ENCODE results near the gene HORMAD2.
"Not testable (repeated sequence)": the region's sequence is repeated elsewhere in the genome, so short reads cannot be mapped to it uniquely, and the experiment has no call there.

The HORMAD2 gene

GRCh38 chr22:30059346-30060020 is 20.8 kb upstream of the HORMAD2 start:
- DNase-seq: not testable (repeated sequence)

DNA sequence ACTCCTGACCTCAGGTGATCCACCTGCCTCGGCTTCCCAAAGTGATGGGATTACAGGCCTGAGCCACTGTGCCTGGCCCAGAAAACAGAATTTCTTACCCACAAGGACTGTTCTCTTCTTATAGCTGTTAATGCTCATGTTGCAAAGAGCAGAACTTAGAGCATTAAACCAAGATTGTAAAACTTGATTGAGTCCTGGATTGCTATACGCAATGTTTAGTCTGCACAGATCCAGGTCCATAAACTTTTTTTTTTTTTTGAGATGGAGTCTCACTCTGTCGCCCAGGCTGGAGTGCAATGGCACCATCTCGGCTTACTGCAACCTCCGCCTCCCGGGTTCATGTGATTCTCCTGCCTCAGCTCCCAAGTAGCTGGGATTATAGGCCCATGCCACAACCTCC is 19.2 kb upstream of the HORMAD2 start:
- not testable (repeated sequence) for DNase-seq

DNA sequence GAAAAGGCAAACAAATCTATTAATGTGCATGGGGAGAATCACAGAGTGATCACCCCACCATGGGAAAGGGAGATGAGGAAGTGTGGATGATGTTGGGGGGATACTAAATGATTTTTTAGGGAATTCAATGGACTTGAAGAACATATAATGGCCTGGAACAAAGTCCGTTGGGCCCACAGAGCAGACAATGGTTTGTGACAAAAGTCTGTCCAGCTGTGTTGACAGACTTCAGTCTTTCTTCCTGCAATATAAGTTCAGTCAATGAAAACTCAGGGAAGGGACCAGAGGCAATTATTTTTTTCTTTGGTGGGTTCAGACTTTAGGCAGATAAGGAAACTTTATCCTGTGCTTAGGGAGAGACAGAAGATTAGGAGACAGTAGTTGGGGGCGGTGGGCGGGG is 18.0 kb upstream of the HORMAD2 start:
- no peak for DNase-seq

DNA sequence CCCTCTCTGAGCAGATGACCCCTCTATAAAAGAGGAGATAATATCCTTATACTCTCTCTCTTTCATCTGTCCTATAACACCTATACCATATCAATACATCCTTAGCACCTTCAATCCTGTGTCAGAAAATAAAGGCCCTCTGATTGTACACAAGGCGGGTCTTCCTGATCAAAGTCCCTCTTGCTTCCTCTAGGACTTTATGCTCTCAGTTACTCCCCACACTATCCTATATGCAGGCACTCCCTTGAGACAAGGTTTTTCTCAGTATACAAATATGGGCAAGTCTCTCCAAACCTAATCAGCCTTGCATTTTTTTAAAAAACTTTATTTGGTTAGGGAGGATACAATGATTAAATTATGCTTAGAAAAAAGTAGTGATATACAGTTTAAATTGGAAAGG is 17.3 kb upstream of the HORMAD2 start:
- DNase-seq: no peak

DNA sequence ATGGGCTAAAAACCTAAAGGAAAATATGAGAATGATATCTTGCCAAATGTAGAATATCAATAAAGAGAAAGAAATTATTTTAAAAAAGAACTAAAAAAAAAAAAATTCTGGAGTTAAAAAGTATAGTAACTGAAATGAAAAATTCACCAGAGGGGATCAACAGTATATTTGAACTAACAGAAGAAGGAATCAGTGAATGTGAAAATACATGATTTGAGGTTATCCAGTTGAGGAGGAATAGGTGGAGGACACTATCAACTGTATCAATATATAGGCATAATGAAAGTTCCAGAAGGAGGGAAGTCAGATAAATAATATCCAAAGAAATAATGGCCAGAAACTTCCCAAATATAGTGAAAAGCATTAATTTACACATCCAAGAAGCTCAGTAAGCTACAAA is 16.1 kb upstream of the HORMAD2 start:
- DNase-seq: no peak

DNA sequence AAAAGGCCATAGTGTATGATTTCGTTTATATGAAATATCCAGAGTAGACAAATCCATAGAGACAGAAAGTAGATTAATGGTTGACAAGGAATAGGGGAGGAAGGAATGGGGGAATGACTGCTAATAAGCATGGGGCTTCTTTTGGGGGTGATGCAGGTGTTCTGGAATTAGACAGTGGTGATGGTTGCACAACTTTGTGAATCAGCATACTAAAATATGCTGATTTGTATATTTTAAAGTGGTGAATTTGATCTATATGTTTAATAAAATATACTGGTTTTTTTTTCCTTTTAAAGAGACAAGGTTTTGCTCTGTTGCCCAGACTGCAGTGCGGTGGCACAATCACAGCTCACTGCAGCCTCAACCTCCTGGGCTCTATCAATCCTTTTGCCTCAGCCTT is 6.5 kb upstream of the HORMAD2 start:
- DNase-seq: no peak

- no peak for DNase-seq
Observed at GRCh38 chr22:30074147-30074546, 6.1 kb upstream of the HORMAD2 start.

DNA sequence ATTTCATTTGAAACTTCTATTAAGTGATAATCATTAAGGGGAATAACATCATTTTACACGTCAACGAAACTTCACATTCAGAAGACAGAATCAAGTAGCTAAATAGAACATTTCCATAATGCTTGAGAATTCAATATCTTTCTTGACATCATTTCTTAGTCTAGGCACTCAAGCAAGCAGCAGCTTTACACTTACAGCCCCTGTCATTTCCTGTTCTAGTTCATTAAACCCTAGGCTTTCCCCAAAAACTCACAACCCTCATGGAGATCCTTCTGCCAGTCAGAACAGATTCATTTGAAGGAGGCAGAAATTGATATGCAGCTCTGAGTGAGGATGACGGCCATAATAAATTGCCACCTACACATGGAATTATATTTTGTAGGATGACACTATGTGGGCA is 5.3 kb upstream of the HORMAD2 start:
- no peak for DNase-seq

GRCh38 chr22:30077279-30077880 is 2.9 kb upstream of the HORMAD2 start:
- no peak for DNase-seq

DNA sequence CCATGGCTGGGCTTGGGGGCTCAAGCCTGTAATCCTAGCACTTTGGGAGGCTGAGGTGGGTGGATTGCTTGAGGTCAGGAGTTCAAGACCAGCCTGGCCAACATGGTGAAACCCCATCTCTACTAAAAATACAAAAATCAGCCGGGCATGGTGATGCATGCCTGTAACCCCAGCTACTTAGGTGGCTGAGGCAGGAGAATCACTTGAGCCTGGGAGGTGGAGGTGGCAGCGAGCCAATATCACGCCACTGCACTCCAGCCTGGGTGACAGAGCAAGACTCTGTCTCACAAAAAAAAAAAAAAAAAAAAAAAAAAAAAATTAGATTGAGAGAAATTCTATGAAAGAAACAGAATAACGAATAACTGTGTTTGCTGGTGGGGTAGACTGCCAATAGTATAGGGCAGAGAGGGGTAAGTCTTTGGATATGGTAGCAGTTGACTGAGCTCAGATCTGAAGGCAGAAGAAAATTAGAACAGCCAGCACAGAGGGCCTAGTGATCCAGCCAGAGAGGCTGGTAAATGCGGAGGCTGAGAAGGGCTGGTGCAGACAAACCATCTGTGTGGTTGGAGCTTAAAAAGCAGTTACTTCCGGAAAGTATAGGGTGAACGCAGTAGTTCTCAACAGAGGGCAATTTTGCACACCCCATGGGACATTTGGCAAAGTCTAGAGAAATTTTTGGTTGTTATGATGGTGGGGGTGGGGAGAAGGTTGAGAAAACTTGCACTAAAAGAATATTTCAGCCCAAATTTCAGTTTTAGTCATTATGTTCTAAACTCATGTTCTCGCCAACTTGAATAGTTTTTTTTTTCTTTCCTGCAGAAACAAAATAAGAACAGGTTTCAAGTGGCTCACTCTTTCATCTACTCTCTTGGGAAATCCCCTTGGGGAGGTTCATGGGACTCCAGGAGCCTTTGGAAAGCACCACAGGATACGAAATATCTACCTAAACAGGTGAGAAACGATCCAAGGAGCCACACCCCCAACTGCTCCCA is 1.6 kb upstream of the HORMAD2 start:
- DNase-seq: no peak

DNA sequence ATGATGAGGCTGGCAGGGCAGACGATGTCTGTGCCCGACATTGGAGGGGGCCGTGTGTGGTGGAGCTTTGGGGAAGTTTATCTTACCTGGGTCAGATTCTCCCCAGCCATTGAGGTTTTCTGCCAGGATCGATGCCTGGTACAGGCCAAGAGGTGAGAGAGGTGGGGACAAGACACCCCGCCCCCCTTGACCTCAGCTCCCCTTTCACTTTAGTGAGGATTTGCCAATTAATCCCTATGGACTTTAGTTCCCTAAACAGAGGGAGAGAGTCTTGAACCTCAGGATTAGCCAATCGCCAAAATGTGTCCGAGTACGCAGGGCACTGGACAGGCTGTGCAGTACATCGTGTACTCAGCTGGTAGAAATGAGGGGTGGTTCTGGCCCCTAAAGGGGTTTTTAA is 541 bp downstream of the HORMAD2 start:
- DNase-seq: no peak

DNA sequence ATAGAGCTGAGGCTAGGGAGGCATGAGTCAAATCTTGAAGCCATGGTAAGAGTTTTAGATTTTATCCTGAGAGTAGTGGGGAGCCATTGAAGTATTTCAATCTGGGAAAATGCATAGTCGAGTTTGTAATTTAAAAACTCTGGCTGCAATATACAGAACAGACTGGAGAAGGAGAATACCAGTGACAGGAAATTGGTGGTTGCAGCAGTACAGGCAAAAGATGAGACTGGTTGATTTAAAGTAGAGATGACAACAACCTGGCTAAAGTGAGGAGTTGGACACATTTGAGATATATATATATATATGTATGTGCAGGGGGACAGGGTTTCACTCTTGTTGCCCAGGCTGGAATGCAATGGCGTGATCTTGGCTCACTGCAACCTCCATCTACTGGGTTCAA is 6.2 kb downstream of the HORMAD2 start:
- DNase-seq: no peak

DNA sequence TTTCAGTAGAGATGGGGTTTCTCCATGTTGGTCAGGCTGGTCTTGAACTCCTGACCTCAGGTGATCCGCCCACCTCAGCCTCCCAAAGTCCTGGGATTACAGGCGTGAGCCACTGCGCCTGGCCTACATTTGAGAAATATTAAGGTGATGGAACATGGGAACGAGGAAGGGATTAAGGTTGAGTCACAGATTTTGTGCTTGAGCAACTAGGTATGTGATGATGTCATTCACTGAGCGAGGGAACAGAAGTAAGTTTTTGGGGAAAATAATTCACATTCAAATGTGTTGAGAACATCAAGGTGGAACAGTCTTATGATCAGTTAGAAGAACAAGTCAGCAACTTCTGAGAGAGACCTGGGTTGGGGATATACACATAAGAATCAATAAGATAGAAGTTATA is 6.8 kb downstream of the HORMAD2 start:
- DNase-seq: not testable (repeated sequence)

DNA sequence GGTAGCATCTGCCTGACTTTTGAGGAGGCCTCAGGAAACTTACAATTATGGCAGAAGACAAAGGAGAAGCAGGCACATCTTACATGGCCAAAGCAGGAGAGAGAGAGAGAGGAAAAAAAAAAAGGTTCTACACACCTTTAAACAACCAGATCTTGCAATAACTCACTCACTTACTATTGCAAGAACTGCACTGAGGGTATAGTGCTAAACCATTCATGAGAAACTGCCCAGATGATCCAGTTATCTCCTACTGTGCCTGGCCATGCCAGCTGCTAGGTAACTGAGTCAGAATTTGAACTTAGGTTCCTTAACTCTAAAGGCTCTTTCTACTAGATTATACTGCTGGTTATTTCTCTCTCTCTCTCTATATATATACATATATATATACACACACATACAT is 7.3 kb downstream of the HORMAD2 start:
- no peak for DNase-seq

DNA sequence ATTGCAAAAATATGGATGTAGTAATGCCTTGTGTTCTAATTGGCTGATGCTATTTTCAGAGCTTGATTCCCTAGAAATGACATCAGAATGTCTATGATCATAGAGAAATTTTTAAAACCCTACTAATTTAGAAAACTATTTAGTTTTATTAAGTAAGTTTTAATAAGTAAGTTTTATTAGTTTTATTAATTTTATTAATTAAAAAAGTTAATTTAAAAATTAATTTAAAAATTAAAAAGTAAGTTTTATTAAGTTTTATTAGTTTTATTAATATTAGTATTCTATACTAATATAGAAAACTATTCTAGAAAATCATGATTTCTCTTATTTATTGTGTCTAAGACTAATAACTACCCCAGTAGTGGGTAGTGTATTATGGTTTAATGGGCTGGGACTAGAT is 8.2 kb downstream of the HORMAD2 start:
- DNase-seq: no peak

- no peak for DNase-seq
Observed at GRCh38 chr22:30089655-30089974, 9.4 kb downstream of the HORMAD2 start.

DNA sequence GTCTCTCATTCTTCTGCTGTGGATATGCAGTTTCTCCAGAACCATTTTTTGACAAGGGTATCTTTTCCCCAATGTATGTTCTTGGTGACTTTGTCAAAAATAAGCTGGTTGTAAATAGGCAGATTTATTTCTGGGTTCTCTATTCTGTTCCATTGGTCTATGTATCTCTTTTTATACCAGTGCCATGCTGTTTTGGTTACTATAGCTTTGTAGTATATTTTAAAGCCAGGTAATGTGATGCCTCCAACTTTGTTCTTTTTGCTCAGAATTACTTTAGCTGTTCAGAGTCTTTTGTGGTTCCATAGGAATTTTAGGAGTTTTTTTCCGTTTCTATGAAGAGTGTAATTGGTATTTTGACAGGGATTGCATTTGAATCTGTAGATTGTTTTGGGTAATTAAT is 12.4 kb downstream of the HORMAD2 start:
- no peak for DNase-seq

- no peak for DNase-seq
Observed at GRCh38 chr22:30094804-30095203, 14.5 kb downstream of the HORMAD2 start.

- DNase-seq: no peak
Observed at GRCh38 chr22:30097861-30098260, 17.6 kb downstream of the HORMAD2 start.

DNA sequence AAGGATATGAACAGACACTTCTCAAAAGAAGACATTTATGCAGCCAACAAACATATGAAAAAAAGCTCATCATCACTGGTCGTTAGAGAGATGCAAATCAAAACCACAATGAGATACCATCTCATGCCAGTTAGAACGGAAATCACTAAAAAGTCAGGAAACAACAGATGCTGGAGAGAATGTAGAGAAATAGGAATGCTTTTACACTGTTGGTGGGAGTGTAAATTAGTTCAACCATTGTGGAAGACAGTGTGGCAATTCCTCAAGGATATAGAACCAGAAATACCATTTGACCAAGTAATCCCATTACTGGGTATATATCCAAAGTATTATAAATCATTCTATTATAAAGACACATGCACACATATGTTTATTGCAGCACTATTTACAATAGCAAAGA is 20.5 kb downstream of the HORMAD2 start:
- not testable (repeated sequence) for DNase-seq

GRCh38 chr22:30104501-30105156 is 24.4 kb downstream of the HORMAD2 start:
- DNase-seq: no peak

GRCh38 chr22:30105483-30105882 is 25.2 kb downstream of the HORMAD2 start:
- no peak for DNase-seq

DNA sequence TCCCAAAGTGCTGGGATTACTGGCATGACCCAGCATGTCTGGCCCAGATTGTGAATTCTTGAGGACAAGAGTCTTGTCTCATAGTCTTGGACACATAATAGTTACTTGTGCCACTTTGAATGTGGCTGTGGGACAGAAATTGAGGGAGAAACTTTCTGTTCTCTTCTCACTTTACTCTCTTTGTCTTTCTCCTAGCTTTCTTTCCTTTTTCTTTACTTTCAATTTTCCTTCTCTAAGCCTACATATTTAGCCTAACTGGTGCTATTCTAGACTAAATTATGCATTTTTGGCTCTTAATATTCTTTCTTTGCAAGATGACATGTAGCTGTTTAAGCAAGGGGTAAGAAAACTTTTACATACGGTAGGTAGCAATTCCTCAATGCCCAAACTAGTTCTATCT is 33.2 kb downstream of the HORMAD2 start:
- DNase-seq: no peak

Data from suppressor macrophage treated with lipopolysaccharide for 4 hours (primary cell).